ENCODE measurements around the gene SEMA4F.

The SEMA4F gene

GRCh38 chr2:74708883-74709282, 54.8 kb downstream of the SEMA4F start:
- no peak overlapping the region for H3K9ac ChIP-seq
- peaks cover 0 to 19% (median 10%) of the 10 kb centered on the region in 10 experiments; a peak in 15 of 20 replicates for H3K4me1 ChIP-seq
- peak in 2 of 11 experiments; percentile 22 to 43; a peak in 2 of 22 replicates for TF ChIP-seq Cebpa-rat (IDR thresholded peaks at IDR 0.05)
- no peaks in the 10 kb centered on the region for H4K20me1 ChIP-seq
- H3K9me3 ChIP-seq (replicated peaks in 1 of 11): no peaks in the 10 kb centered on the region
- no peaks in the 10 kb centered on the region for H3K36me3 ChIP-seq
- peak overlapping the region in 9 of 11 experiments; percentile 11 to 71 (median 41); a peak in 14 of 22 replicates for H3K4me2 ChIP-seq
- no peak overlapping the region for H3K4me3 ChIP-seq
- no peaks in the 10 kb centered on the region for H3K27me3 ChIP-seq
- no peak overlapping the region for H3K27ac ChIP-seq

- TF ChIP-seq Cebpa-rat (IDR thresholded peaks at IDR 0.05): no peak
- Histone ChIP-seq H3K9ac (no peak overlapping the region), H3K27ac (no peak overlapping the region), H3K36me3 (no peaks in the 10 kb centered on the region), H3K27me3 (peaks cover 0 to 16% (median 12%) of the 10 kb centered on the region in 11 experiments; a peak in 15 of 22 replicates), H4K20me1 (no peaks in the 10 kb centered on the region), H3K4me2 (no peak overlapping the region), H3K4me1 (peaks cover 7 to 29% (median 17%) of the 10 kb centered on the region in 10 experiments; a peak in 18 of 20 replicates), H3K4me3 (no peak overlapping the region), H3K9me3 (replicated peaks in 1 of 11) (no peaks in the 10 kb centered on the region)
Observed at GRCh38 chr2:74712223-74713053, 58.4 kb downstream of the SEMA4F start.

GRCh38 chr2:74714691-74715080, 60.6 kb downstream of the SEMA4F start:
- Histone ChIP-seq H3K27ac (no peak overlapping the region), H3K4me3 (peak overlapping the region in 5 of 10 experiments; percentile 61 to 77 (median 68); a peak in 5 of 20 replicates), H3K36me3 (no peaks in the 10 kb centered on the region), H3K27me3 (peaks cover 0 to 16% (median 12%) of the 10 kb centered on the region in 11 experiments; a peak in 15 of 22 replicates), H3K4me1 (peaks cover 1 to 12% (median 8%) of the 10 kb centered on the region in 10 experiments; a peak in 14 of 20 replicates), H3K9me3 (replicated peaks in 1 of 11) (no peaks in the 10 kb centered on the region), H3K9ac (peak overlapping the region in 1 of 11 experiments; percentile 68; a peak in 3 of 22 replicates), H3K4me2 (peak overlapping the region in 9 of 11 experiments; percentile 86 to 97 (median 96); a peak in 16 of 22 replicates), H4K20me1 (no peaks in the 10 kb centered on the region)
- TF ChIP-seq Cebpa-rat (IDR thresholded peaks at IDR 0.05): no peak

- Histone ChIP-seq H3K36me3 (no peaks in the 10 kb centered on the region), H3K4me2 (peak overlapping the region; percentile 82 to 97 (median 95)), H3K4me1 (peaks cover 0 to 11% (median 8%) of the 10 kb centered on the region in 10 experiments; a peak in 14 of 20 replicates), H4K20me1 (no peaks in the 10 kb centered on the region), H3K9ac (peak overlapping the region; percentile 62 to 78 (median 73)), H3K27ac (peak overlapping the region in 10 of 11 experiments; percentile 17 to 64 (median 45); a peak in 14 of 22 replicates), H3K27me3 (peaks cover 0 to 16% (median 12%) of the 10 kb centered on the region in 11 experiments; a peak in 15 of 22 replicates), H3K4me3 (peak overlapping the region; percentile 58 to 77 (median 69)), H3K9me3 (replicated peaks in 1 of 11) (no peaks in the 10 kb centered on the region)
- no peak for TF ChIP-seq Cebpa-rat (IDR thresholded peaks at IDR 0.05)
Observed at GRCh38 chr2:74715081-74715791, 61.2 kb downstream of the SEMA4F start.

- Histone ChIP-seq H3K9me3 (replicated peaks in 1 of 11) (no peaks in the 10 kb centered on the region), H3K27me3 (peaks cover 0 to 16% (median 12%) of the 10 kb centered on the region in 11 experiments; a peak in 15 of 22 replicates), H3K9ac (peak overlapping the region; percentile 62 to 78 (median 73); a peak in 21 of 22 replicates), H3K4me1 (peaks cover 0 to 11% (median 8%) of the 10 kb centered on the region in 10 experiments; a peak in 14 of 20 replicates), H3K4me2 (peak overlapping the region; percentile 82 to 97 (median 95)), H3K4me3 (peak overlapping the region; percentile 58 to 77 (median 69)), H3K27ac (peak overlapping the region in 1 of 11 experiments; percentile 64; a peak in 1 of 22 replicates), H3K36me3 (no peaks in the 10 kb centered on the region), H4K20me1 (no peaks in the 10 kb centered on the region)
- no peak for TF ChIP-seq Cebpa-rat (IDR thresholded peaks at IDR 0.05)
Observed at GRCh38 chr2:74715880-74716279, 61.8 kb downstream of the SEMA4F start.

GRCh38 chr2:74719066-74719465, 65.0 kb downstream of the SEMA4F start:
- no peaks in the 10 kb centered on the region for H3K9me3 ChIP-seq (replicated peaks in 1 of 11)

GRCh38 chr2:74721316-74721715, 67.3 kb downstream of the SEMA4F start:
- H3K36me3 ChIP-seq: no peaks in the 10 kb centered on the region
- peaks cover 0 to 6% (median 2%) of the 10 kb centered on the region in 11 experiments; a peak in 11 of 22 replicates for H3K27me3 ChIP-seq
- no peak overlapping the region for H3K4me2 ChIP-seq
- H3K4me3 ChIP-seq: no peak overlapping the region
- no peaks in the 10 kb centered on the region for H3K9me3 ChIP-seq (replicated peaks in 1 of 11)
- TF ChIP-seq Cebpa-rat (IDR thresholded peaks at IDR 0.05): no peak
- H3K27ac ChIP-seq: no peak overlapping the region
- H3K4me1 ChIP-seq: peaks cover 0 to 16% (median 8%) of the 10 kb centered on the region in 10 experiments; a peak in 13 of 20 replicates
- H3K9ac ChIP-seq: no peak overlapping the region
- no peaks in the 10 kb centered on the region for H4K20me1 ChIP-seq

More at GRCh38 chr2:74719066-74719465, 65.0 kb downstream of the SEMA4F start:
- Histone ChIP-seq H3K4me3 (no peak overlapping the region), H3K4me1 (peaks cover 0 to 11% (median 8%) of the 10 kb centered on the region in 10 experiments; a peak in 15 of 20 replicates), H3K4me2 (no peak overlapping the region), H3K27me3 (peaks cover 0 to 16% (median 12%) of the 10 kb centered on the region in 11 experiments; a peak in 15 of 22 replicates), H3K27ac (no peak overlapping the region), H4K20me1 (no peaks in the 10 kb centered on the region), H3K36me3 (no peaks in the 10 kb centered on the region), H3K9ac (no peak overlapping the region)
- no peak for TF ChIP-seq Cebpa-rat (IDR thresholded peaks at IDR 0.05)

GRCh38 chr2:74724496-74724895, 70.4 kb downstream of the SEMA4F start:
- peaks cover 3 to 8% (median 7%) of the 10 kb centered on the region in 11 experiments; a peak in 17 of 22 replicates for H3K9me3 ChIP-seq (replicated peaks in 1 of 11)
- peaks cover 0 to 16% (median 7%) of the 10 kb centered on the region in 10 experiments; a peak in 13 of 20 replicates for H3K4me1 ChIP-seq
- H3K36me3 ChIP-seq: no peaks in the 10 kb centered on the region
- peak overlapping the region in 4 of 11 experiments; percentile 2 to 10 (median 4); a peak in 3 of 22 replicates for H3K4me2 ChIP-seq
- no peak for TF ChIP-seq Cebpa-rat (IDR thresholded peaks at IDR 0.05)
- no peaks in the 10 kb centered on the region for H4K20me1 ChIP-seq
- no peak overlapping the region for H3K9ac ChIP-seq
- no peak overlapping the region for H3K27ac ChIP-seq
- no peak overlapping the region for H3K4me3 ChIP-seq
- no peaks in the 10 kb centered on the region for H3K27me3 ChIP-seq
